Activated T-cell treated with anti-CD3 and anti-CD28 coated beads for 24 hours (primary cell): Measurements from ENCODE around the gene KATNIP.
"Not testable (repeated sequence)": the region's sequence is repeated elsewhere in the genome, so short reads cannot be mapped to it uniquely, and the experiment has no call there.

ENCODE experiments used
- DNase-seq: peaks from one replicate; pipeline ENCODE4 v3.0.0-alpha.2; 2020; ENCODE audit warnings: low read depth

The KATNIP gene

GRCh38 chr16:27538528-27538927 lies 11.4 kb upstream of the KATNIP start:
- DNase-seq = no peak

- DNase-seq = no peak
These were observed 10.8 kb upstream of the KATNIP start for GRCh38 chr16:27539120-27539519.

- no peak for DNase-seq
These were observed 10.3 kb upstream of the KATNIP start for GRCh38 chr16:27539636-27540035.

GRCh38 chr16:27543801-27544200 lies 6.1 kb upstream of the KATNIP start:
- no peak for DNase-seq

GRCh38 chr16:27544671-27545070 lies 5.3 kb upstream of the KATNIP start:
- no peak for DNase-seq

- no peak for DNase-seq
These were observed 2.8 kb upstream of the KATNIP start for GRCh38 chr16:27547134-27547533.

- no peak for DNase-seq
These were observed 2.1 kb upstream of the KATNIP start for GRCh38 chr16:27547851-27548250.

- no peak for DNase-seq
These were observed 539 bp upstream of the KATNIP start for GRCh38 chr16:27549464-27549745.

- no peak for DNase-seq
These were observed 607 bp downstream of the KATNIP start for GRCh38 chr16:27550582-27550920.

GRCh38 chr16:27551036-27551435 lies 1.1 kb downstream of the KATNIP start:
- no peak for DNase-seq

- DNase-seq = no peak
These were observed 6.5 kb downstream of the KATNIP start for GRCh38 chr16:27556471-27556870.

GRCh38 chr16:27558434-27558833 lies 8.5 kb downstream of the KATNIP start:
- no peak for DNase-seq

- no peak for DNase-seq
These were observed 9.0 kb downstream of the KATNIP start for GRCh38 chr16:27558932-27559331.

GRCh38 chr16:27561216-27561615 lies 11.3 kb downstream of the KATNIP start:
- DNase-seq = no peak

GRCh38 chr16:27564224-27564623 lies 14.3 kb downstream of the KATNIP start:
- no peak for DNase-seq

- no peak for DNase-seq
These were observed 16.5 kb downstream of the KATNIP start for GRCh38 chr16:27566417-27566816.

- DNase-seq = no peak
These were observed 18.1 kb downstream of the KATNIP start for GRCh38 chr16:27568077-27568476.

- not testable (repeated sequence) for DNase-seq
These were observed 21.0 kb downstream of the KATNIP start for GRCh38 chr16:27570986-27571385.

GRCh38 chr16:27571433-27572326 lies 21.7 kb downstream of the KATNIP start:
- no peak for DNase-seq

GRCh38 chr16:27572711-27573110 lies 22.8 kb downstream of the KATNIP start:
- DNase-seq = no peak

GRCh38 chr16:27576729-27577128 lies 26.8 kb downstream of the KATNIP start:
- no peak for DNase-seq

- no peak for DNase-seq
These were observed 29.4 kb downstream of the KATNIP start for GRCh38 chr16:27579087-27579980.

- DNase-seq = no peak
These were observed 32.9 kb downstream of the KATNIP start for GRCh38 chr16:27582883-27583282.
